SK-N-SH treated with all-trans-retinoic acid at 6 μM for 48 hours (cell line): ENCODE measurements around the gene TPO.

Experiments
- ATAC-seq: fragments of 200-7000 bp; cut with Tn5 transposase; 3 replicates; pipeline ENCODE4 v1.9.1; 2020; ENCODE audit warnings: mild to moderate bottlenecking, moderate library complexity
- ARNTL ChIP-seq: fragments of 450-650 bp; formaldehyde crosslinking; IDR thresholded peaks from 2 replicates; pipeline ENCODE4 v1.5.0; 2020; ENCODE audit warnings: low read depth, mild to moderate bottlenecking, moderate library complexity, borderline replicate concordance
- BACH2 ChIP-seq: fragments of 250-450 bp; sonication (Bioruptor Pico); IDR thresholded peaks from 2 replicates; pipeline ENCODE4 v1.9.0; 2021; ENCODE audit warnings: mild to moderate bottlenecking, borderline replicate concordance
- CSDC2 ChIP-seq: fragments of 250-450 bp; sonication (Bioruptor Pico); IDR thresholded peaks from 2 replicates; pipeline ENCODE4 v1.5.0; 2020; ENCODE audit warnings: mild to moderate bottlenecking, moderate library complexity
- ESRRG ChIP-seq: fragments of 250-450 bp; sonication (Bioruptor Pico); IDR thresholded peaks from 2 replicates; pipeline ENCODE4 v1.6.1; 2021; ENCODE audit warnings: mild to moderate bottlenecking
- GLIS3 ChIP-seq: fragments of 250-450 bp; sonication (Bioruptor Pico); IDR thresholded peaks from 2 replicates; pipeline ENCODE4 v1.5.0; 2020; ENCODE audit warnings: mild to moderate bottlenecking, moderate library complexity
- ISL1 ChIP-seq: fragments of 250-450 bp; sonication (Bioruptor Pico); IDR thresholded peaks from 2 replicates; pipeline ENCODE4 v2.1.2; 2022; ENCODE audit warnings: mild to moderate bottlenecking, moderate library complexity
- OSR1 ChIP-seq: fragments of 250-450 bp; sonication (Bioruptor Pico); IDR thresholded peaks from 2 replicates; pipeline ENCODE4 v1.8.0; 2022; ENCODE audit warnings: moderate library complexity, mild to moderate bottlenecking, inconsistent platforms
- PPARA ChIP-seq: fragments of 250-450 bp; sonication (Bioruptor Pico); IDR thresholded peaks from 2 replicates; pipeline ENCODE4 v1.5.0; 2020; ENCODE audit warnings: mild to moderate bottlenecking, borderline replicate concordance
- SNAI2 ChIP-seq: fragments of 250-450 bp; sonication (Bioruptor Pico); IDR thresholded peaks from 2 replicates; pipeline ENCODE4 v1.5.0; 2020; ENCODE audit warnings: mild to moderate bottlenecking, moderate library complexity
- TCF4 ChIP-seq: fragments of 250-450 bp; sonication (Bioruptor Pico); IDR thresholded peaks from 2 replicates; pipeline ENCODE4 v1.8.0; 2021; ENCODE audit warnings: mild to moderate bottlenecking, moderate library complexity, borderline replicate concordance
- TOX ChIP-seq: fragments of 250-450 bp; sonication (Bioruptor Pico); IDR thresholded peaks from 2 replicates; pipeline ENCODE4 v1.8.0; 2021; ENCODE audit warnings: mild to moderate bottlenecking, moderate library complexity, borderline replicate concordance
- ZC3H10 ChIP-seq: fragments of 250-450 bp; sonication (Bioruptor Pico); IDR thresholded peaks from 2 replicates; pipeline ENCODE4 v1.5.1; 2021; ENCODE audit warnings: mild to moderate bottlenecking, moderate library complexity
- ZFP3 ChIP-seq: fragments of 250-450 bp; sonication (Bioruptor Pico); IDR thresholded peaks from 2 replicates; pipeline ENCODE4 v1.5.0; 2020; ENCODE audit warnings: mild to moderate bottlenecking, moderate library complexity
- ZFP30 ChIP-seq: fragments of 450-650 bp; formaldehyde crosslinking; IDR thresholded peaks from 2 replicates; pipeline ENCODE4 v1.5.0; 2022; ENCODE audit warnings: mild to moderate bottlenecking, moderate library complexity
- ZNF565 ChIP-seq: fragments of 450-650 bp; formaldehyde crosslinking; conservative IDR thresholded peaks from 2 replicates; pipeline ENCODE4 v1.5.0; 2020; ENCODE audit warnings: low read depth, mild to moderate bottlenecking, moderate library complexity
- ZNF8 ChIP-seq: fragments of 450-650 bp; formaldehyde crosslinking; IDR thresholded peaks from 2 replicates; pipeline ENCODE4 v1.5.0; 2020; ENCODE audit warnings: mild to moderate bottlenecking, moderate library complexity
- TF ChIP-seq, protein P1 (sequence below): fragments of 250-450 bp; sonication (Bioruptor Pico); IDR thresholded peaks from 2 replicates; pipeline ENCODE4 v1.8.0; 2021; ENCODE audit warnings: low read depth, mild to moderate bottlenecking, moderate library complexity, borderline replicate concordance
- TF ChIP-seq, protein P2 (sequence below): fragments of 250-450 bp; sonication (Bioruptor Pico); IDR thresholded peaks from 2 replicates; pipeline ENCODE4 v1.8.0; 2020; ENCODE audit warnings: mild to moderate bottlenecking, moderate library complexity, borderline replicate concordance
- TF ChIP-seq, protein P3 (sequence below): fragments of 250-450 bp; sonication (Bioruptor Pico); IDR thresholded peaks from 2 replicates; pipeline ENCODE4 v1.5.1; 2020; ENCODE audit warnings: low read depth, mild to moderate bottlenecking, moderate library complexity
- TF ChIP-seq, protein P4 (sequence below): fragments of 250-450 bp; sonication (Bioruptor Pico); IDR thresholded peaks from 2 replicates; pipeline ENCODE4 v1.5.0; 2020; ENCODE audit warnings: mild to moderate bottlenecking, moderate library complexity
- TF ChIP-seq, protein P5 (sequence below): fragments of 250-450 bp; sonication (Bioruptor Pico); IDR thresholded peaks from 2 replicates; pipeline ENCODE4 v1.5.1; 2021; ENCODE audit warnings: mild to moderate bottlenecking, moderate library complexity

TPO gene

DNA sequence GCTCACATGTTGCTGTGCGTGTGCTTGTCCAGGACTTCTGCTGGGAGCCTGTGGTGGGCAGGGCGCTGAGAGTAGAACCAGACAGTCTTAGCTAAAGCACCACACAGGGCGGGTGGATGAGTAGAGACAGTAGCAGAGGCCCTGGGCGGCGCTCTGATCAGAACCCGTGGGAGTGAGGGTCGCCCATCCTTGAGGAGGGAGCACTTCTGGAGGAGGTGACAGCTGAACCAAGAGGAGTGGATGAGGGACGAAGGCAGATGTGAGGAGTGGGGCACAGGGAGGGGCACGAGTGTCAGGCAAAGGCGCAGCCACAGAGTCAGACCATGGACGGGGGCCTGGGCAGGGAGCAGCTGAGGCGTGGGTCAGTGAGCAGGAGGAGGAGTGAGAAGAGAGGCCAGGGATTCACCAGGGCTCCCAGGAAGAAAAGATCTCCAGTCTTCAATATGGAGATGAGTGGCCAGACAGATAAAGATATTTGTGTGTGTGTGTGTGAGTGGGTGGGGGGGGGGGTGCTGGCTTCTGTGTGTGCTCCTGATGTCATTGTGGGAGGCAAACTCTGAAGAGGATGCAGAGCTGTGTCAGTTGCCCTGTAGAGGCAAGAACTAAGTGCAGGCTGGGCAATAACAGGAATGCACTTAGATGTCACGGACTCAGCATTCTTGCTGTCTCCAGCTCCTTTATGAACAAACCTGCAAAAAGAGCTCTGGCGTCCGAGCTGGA lies 79.6 kb downstream of the TPO start:
- TF ChIP-seq ZNF8 (CRISPR knock-in tag) (no peak), GLIS3 (no peak), TCF4 (CRISPR knock-in tag) (no peak), OSR1 (CRISPR knock-in tag) (no peak), TOX (no peak), ZFP3 (CRISPR knock-in tag) (no peak), ESRRG (no peak), ZFP30 (CRISPR knock-in tag) (no peak), ZC3H10 (no peak), ZNF565 (CRISPR knock-in tag) (no peak), CSDC2 (no peak), BACH2 (CRISPR knock-in tag) (no peak), PPARA (CRISPR knock-in tag) (no peak), ARNTL (CRISPR knock-in tag) (no peak)
- TF ChIP-seq, protein P1, sequence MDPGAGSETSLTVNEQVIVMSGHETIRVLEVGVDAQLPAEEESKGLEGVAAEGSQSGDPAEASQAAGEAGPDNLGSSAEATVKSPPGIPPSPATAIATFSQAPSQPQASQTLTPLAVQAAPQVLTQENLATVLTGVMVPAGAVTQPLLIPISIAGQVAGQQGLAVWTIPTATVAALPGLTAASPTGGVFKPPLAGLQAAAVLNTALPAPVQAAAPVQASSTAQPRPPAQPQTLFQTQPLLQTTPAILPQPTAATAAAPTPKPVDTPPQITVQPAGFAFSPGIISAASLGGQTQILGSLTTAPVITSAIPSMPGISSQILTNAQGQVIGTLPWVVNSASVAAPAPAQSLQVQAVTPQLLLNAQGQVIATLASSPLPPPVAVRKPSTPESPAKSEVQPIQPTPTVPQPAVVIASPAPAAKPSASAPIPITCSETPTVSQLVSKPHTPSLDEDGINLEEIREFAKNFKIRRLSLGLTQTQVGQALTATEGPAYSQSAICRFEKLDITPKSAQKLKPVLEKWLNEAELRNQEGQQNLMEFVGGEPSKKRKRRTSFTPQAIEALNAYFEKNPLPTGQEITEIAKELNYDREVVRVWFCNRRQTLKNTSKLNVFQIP: no peak
- TF ChIP-seq, protein P2, sequence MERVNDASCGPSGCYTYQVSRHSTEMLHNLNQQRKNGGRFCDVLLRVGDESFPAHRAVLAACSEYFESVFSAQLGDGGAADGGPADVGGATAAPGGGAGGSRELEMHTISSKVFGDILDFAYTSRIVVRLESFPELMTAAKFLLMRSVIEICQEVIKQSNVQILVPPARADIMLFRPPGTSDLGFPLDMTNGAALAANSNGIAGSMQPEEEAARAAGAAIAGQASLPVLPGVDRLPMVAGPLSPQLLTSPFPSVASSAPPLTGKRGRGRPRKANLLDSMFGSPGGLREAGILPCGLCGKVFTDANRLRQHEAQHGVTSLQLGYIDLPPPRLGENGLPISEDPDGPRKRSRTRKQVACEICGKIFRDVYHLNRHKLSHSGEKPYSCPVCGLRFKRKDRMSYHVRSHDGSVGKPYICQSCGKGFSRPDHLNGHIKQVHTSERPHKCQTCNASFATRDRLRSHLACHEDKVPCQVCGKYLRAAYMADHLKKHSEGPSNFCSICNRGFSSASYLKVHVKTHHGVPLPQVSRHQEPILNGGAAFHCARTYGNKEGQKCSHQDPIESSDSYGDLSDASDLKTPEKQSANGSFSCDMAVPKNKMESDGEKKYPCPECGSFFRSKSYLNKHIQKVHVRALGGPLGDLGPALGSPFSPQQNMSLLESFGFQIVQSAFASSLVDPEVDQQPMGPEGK (CRISPR knock-in tag): no peak
- TF ChIP-seq, protein P3, sequence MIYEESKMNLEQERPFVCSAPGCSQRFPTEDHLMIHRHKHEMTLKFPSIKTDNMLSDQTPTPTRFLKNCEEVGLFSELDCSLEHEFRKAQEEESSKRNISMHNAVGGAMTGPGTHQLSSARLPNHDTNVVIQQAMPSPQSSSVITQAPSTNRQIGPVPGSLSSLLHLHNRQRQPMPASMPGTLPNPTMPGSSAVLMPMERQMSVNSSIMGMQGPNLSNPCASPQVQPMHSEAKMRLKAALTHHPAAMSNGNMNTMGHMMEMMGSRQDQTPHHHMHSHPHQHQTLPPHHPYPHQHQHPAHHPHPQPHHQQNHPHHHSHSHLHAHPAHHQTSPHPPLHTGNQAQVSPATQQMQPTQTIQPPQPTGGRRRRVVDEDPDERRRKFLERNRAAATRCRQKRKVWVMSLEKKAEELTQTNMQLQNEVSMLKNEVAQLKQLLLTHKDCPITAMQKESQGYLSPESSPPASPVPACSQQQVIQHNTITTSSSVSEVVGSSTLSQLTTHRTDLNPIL: no peak
- TF ChIP-seq, protein P4, sequence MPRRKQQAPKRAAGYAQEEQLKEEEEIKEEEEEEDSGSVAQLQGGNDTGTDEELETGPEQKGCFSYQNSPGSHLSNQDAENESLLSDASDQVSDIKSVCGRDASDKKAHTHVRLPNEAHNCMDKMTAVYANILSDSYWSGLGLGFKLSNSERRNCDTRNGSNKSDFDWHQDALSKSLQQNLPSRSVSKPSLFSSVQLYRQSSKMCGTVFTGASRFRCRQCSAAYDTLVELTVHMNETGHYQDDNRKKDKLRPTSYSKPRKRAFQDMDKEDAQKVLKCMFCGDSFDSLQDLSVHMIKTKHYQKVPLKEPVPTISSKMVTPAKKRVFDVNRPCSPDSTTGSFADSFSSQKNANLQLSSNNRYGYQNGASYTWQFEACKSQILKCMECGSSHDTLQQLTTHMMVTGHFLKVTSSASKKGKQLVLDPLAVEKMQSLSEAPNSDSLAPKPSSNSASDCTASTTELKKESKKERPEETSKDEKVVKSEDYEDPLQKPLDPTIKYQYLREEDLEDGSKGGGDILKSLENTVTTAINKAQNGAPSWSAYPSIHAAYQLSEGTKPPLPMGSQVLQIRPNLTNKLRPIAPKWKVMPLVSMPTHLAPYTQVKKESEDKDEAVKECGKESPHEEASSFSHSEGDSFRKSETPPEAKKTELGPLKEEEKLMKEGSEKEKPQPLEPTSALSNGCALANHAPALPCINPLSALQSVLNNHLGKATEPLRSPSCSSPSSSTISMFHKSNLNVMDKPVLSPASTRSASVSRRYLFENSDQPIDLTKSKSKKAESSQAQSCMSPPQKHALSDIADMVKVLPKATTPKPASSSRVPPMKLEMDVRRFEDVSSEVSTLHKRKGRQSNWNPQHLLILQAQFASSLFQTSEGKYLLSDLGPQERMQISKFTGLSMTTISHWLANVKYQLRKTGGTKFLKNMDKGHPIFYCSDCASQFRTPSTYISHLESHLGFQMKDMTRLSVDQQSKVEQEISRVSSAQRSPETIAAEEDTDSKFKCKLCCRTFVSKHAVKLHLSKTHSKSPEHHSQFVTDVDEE (CRISPR knock-in tag): no peak
- TF ChIP-seq, protein P5, sequence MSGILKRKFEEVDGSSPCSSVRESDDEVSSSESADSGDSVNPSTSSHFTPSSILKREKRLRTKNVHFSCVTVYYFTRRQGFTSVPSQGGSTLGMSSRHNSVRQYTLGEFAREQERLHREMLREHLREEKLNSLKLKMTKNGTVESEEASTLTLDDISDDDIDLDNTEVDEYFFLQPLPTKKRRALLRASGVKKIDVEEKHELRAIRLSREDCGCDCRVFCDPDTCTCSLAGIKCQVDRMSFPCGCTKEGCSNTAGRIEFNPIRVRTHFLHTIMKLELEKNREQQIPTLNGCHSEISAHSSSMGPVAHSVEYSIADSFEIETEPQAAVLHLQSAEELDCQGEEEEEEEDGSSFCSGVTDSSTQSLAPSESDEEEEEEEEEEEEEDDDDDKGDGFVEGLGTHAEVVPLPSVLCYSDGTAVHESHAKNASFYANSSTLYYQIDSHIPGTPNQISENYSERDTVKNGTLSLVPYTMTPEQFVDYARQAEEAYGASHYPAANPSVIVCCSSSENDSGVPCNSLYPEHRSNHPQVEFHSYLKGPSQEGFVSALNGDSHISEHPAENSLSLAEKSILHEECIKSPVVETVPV: no peak
- no peak for ATAC-seq

DNA sequence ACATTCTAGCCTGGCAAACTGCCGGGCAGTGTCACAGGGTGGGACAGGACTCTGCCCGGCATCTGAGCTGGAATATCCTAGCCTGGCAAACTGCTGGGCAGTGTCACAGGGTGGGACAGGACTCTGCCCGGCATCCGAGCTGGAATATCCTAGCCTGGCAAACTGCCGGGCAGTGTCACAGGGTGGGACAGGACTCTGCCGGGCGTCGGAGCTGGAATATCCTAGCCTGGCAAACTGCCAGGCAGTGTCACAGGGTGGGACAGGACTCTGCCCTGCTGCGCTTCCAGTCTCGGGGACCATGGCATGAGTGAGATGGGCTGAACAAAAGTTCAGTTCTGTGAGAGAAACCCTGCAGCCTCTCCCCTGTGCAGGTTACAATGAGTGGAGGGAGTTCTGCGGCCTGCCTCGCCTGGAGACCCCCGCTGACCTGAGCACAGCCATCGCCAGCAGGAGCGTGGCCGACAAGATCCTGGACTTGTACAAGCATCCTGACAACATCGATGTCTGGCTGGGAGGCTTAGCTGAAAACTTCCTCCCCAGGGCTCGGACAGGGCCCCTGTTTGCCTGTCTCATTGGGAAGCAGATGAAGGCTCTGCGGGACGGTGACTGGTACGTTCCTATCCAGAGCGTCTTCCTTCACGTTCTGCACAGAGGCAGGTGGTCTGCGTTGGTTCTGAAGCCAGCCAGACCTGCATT lies 80.3 kb downstream of the TPO start:
- no peak for ATAC-seq
- TF ChIP-seq, protein P5: no peak
- TF ChIP-seq BACH2 (CRISPR knock-in tag): no peak
- no peak for TF ChIP-seq SNAI2 (CRISPR knock-in tag)
- no peak for TF ChIP-seq ZFP30 (CRISPR knock-in tag)
- no peak for TF ChIP-seq ISL1 (CRISPR knock-in tag)
- TF ChIP-seq, protein P3: no peak
- TF ChIP-seq ZNF8 (CRISPR knock-in tag): no peak
- TF ChIP-seq ZC3H10: no peak
- no peak for TF ChIP-seq PPARA (CRISPR knock-in tag)
